ENCODE data around the gene SLAIN1. TPM values are rescaled to one million over a fixed set of nuclear protein-coding genes. Genes with fewer than 3 reads are reported as not detected.
"Not testable (repeated sequence)": the region's sequence is repeated elsewhere in the genome, so short reads cannot be mapped to it uniquely, and the experiment has no call there.

The SLAIN1 gene
- 25.7 TPM for polyA plus RNA-seq (2013, experiment 1 of 2)
- 29.7 TPM for polyA plus RNA-seq (2013, experiment 2 of 2)

- H3K4me3 ChIP-seq (ENCODE audit: low read length), result peak within 1 kb of the TSS; percentile 72
- H3K4me1 ChIP-seq (ENCODE audit: insufficient read depth, low read length), result peaks cover 20% of the 10 kb centered on the region
- H3K27me3 ChIP-seq (ENCODE audit: insufficient read depth, low read length), result peaks cover 18% of the 10 kb centered on the region
- peak within 1 kb of the TSS; percentile 83 for H3K9ac ChIP-seq (ENCODE audit: low read depth, low read length)
- H3K36me3 ChIP-seq (ENCODE audit: insufficient read depth, low read length), result no peaks in the 10 kb centered on the region
- H3K27ac ChIP-seq (ENCODE audit: low read depth, low read length), result no peak within 1 kb of the TSS; the same call in 1 of the 2 replicates
- under 1% methylated on average over 78 of the region's 86 CpGs for WGBS
- no peaks in the 10 kb centered on the region for H3K9me3 ChIP-seq (ENCODE audit: insufficient read depth, low read depth, low read length)
These were observed at the start of gene SLAIN1 for GRCh38 chr13:77697217-77698103. Gene SLAIN1, plus strand, starts transcription at chr13:77697687. Its CDS starts 227 bp downstream, at chr13:77697914.

- Histone ChIP-seq H3K4me1 (ENCODE audit: insufficient read depth, low read length) (no peaks in the 10 kb centered on the region), H3K9ac (ENCODE audit: low read depth, low read length) (no peak overlapping the region), H3K4me3 (ENCODE audit: low read length) (no peak overlapping the region), H3K9me3 (ENCODE audit: insufficient read depth, low read depth, low read length) (peaks cover 6% of the 10 kb centered on the region; the same call in 1 of the 2 replicates), H3K36me3 (ENCODE audit: insufficient read depth, low read length) (no peaks in the 10 kb centered on the region), H3K27me3 (ENCODE audit: insufficient read depth, low read length) (no peaks in the 10 kb centered on the region), H3K27ac (ENCODE audit: low read depth, low read length) (no peak overlapping the region)
These were observed 47.1 kb upstream of the SLAIN1 start for GRCh38 chr13:77650409-77650808.

- 99% methylated on average over 2 of the region's 2 CpGs for WGBS
- H3K36me3 ChIP-seq (ENCODE audit: insufficient read depth, low read length), result no peaks in the 10 kb centered on the region
- H3K27ac ChIP-seq (ENCODE audit: low read depth, low read length), result no peak overlapping the region
- H3K27me3 ChIP-seq (ENCODE audit: insufficient read depth, low read length), result no peaks in the 10 kb centered on the region
- H3K4me3 ChIP-seq (ENCODE audit: low read length), result no peak overlapping the region
- no peak overlapping the region for H3K9ac ChIP-seq (ENCODE audit: low read depth, low read length)
- peaks cover 6% of the 10 kb centered on the region; the same call in 1 of the 2 replicates for H3K9me3 ChIP-seq (ENCODE audit: insufficient read depth, low read depth, low read length)
- H3K4me1 ChIP-seq (ENCODE audit: insufficient read depth, low read length), result no peaks in the 10 kb centered on the region
These were observed 44.2 kb upstream of the SLAIN1 start for GRCh38 chr13:77653301-77653700.

GRCh38 chr13:77660016-77660415 is 37.5 kb upstream of the SLAIN1 start:
- H3K9me3 ChIP-seq (ENCODE audit: insufficient read depth, low read depth, low read length); H3K27me3 ChIP-seq (ENCODE audit: insufficient read depth, low read length); H3K4me3 ChIP-seq (ENCODE audit: low read length); H3K36me3 ChIP-seq (ENCODE audit: insufficient read depth, low read length); H3K27ac ChIP-seq (ENCODE audit: low read depth, low read length); H3K4me1 ChIP-seq (ENCODE audit: insufficient read depth, low read length); H3K9ac ChIP-seq (ENCODE audit: low read depth, low read length): not testable (repeated sequence)
- WGBS, result 90% methylated on average over 23 of the region's 23 CpGs

GRCh38 chr13:77660841-77661250 is 36.6 kb upstream of the SLAIN1 start:
- Histone ChIP-seq H3K36me3 (ENCODE audit: insufficient read depth, low read length) (no peaks in the 10 kb centered on the region), H3K4me3 (ENCODE audit: low read length) (no peak overlapping the region), H3K9ac (ENCODE audit: low read depth, low read length) (no peak overlapping the region), H3K27me3 (ENCODE audit: insufficient read depth, low read length) (no peaks in the 10 kb centered on the region), H3K27ac (ENCODE audit: low read depth, low read length) (no peak overlapping the region), H3K4me1 (ENCODE audit: insufficient read depth, low read length) (no peaks in the 10 kb centered on the region), H3K9me3 (ENCODE audit: insufficient read depth, low read depth, low read length) (no peaks in the 10 kb centered on the region; the same call in 1 of the 2 replicates)
- 96% methylated on average over 15 of the region's 15 CpGs for WGBS

- H3K27me3 ChIP-seq (ENCODE audit: insufficient read depth, low read length); H3K27ac ChIP-seq (ENCODE audit: low read depth, low read length): not testable (repeated sequence)
- WGBS, result 95% methylated on average over 14 of the region's 16 CpGs
These were observed 35.2 kb upstream of the SLAIN1 start for GRCh38 chr13:77662301-77662700.

GRCh38 chr13:77662831-77663230 is 34.7 kb upstream of the SLAIN1 start:
- WGBS, result 96% methylated on average over 13 of the region's 15 CpGs
- not testable (repeated sequence) for H3K9ac ChIP-seq (ENCODE audit: low read depth, low read length); H3K4me3 ChIP-seq (ENCODE audit: low read length); H3K27ac ChIP-seq (ENCODE audit: low read depth, low read length); H3K4me1 ChIP-seq (ENCODE audit: insufficient read depth, low read length); H3K27me3 ChIP-seq (ENCODE audit: insufficient read depth, low read length); H3K36me3 ChIP-seq (ENCODE audit: insufficient read depth, low read length); H3K9me3 ChIP-seq (ENCODE audit: insufficient read depth, low read depth, low read length)

More at GRCh38 chr13:77662301-77662700, 35.2 kb upstream of the SLAIN1 start:
- not testable (repeated sequence) for H3K36me3 ChIP-seq (ENCODE audit: insufficient read depth, low read length); H3K9ac ChIP-seq (ENCODE audit: low read depth, low read length); H3K4me3 ChIP-seq (ENCODE audit: low read length); H3K9me3 ChIP-seq (ENCODE audit: insufficient read depth, low read depth, low read length); H3K4me1 ChIP-seq (ENCODE audit: insufficient read depth, low read length)

GRCh38 chr13:77674852-77675251 is 22.6 kb upstream of the SLAIN1 start:
- Histone ChIP-seq H3K27ac (ENCODE audit: low read depth, low read length) (peak overlapping the region; percentile 56), H3K9me3 (ENCODE audit: insufficient read depth, low read depth, low read length) (no peaks in the 10 kb centered on the region), H3K36me3 (ENCODE audit: insufficient read depth, low read length) (no peaks in the 10 kb centered on the region), H3K4me1 (ENCODE audit: insufficient read depth, low read length) (0 out of 2 replicates have a peak, but pooled peaks cover 5% of the 10 kb centered on the region), H3K9ac (ENCODE audit: low read depth, low read length) (no peak overlapping the region), H3K27me3 (ENCODE audit: insufficient read depth, low read length) (no peaks in the 10 kb centered on the region), H3K4me3 (ENCODE audit: low read length) (no peak overlapping the region)

- no peaks in the 10 kb centered on the region for H3K9me3 ChIP-seq (ENCODE audit: insufficient read depth, low read depth, low read length)
- WGBS, result 92% methylated on average over 5 of the region's 5 CpGs
- H3K36me3 ChIP-seq (ENCODE audit: insufficient read depth, low read length), result no peaks in the 10 kb centered on the region
These were observed 18.7 kb upstream of the SLAIN1 start for GRCh38 chr13:77678691-77679235.

GRCh38 chr13:77687799-77688198 is 9.7 kb upstream of the SLAIN1 start:
- Histone ChIP-seq H3K4me1 (ENCODE audit: insufficient read depth, low read length) (no peaks in the 10 kb centered on the region), H3K27ac (ENCODE audit: low read depth, low read length) (no peak overlapping the region), H3K36me3 (ENCODE audit: insufficient read depth, low read length) (no peaks in the 10 kb centered on the region), H3K9ac (ENCODE audit: low read depth, low read length) (no peak overlapping the region), H3K27me3 (ENCODE audit: insufficient read depth, low read length) (no peaks in the 10 kb centered on the region), H3K4me3 (ENCODE audit: low read length) (no peak overlapping the region), H3K9me3 (ENCODE audit: insufficient read depth, low read depth, low read length) (no peaks in the 10 kb centered on the region)
- WGBS, result 82% methylated on average over 2 of the region's 2 CpGs

More at GRCh38 chr13:77678691-77679235, 18.7 kb upstream of the SLAIN1 start:
- no peak overlapping the region for H3K4me3 ChIP-seq (ENCODE audit: low read length)
- no peak overlapping the region for H3K27ac ChIP-seq (ENCODE audit: low read depth, low read length)
- H3K4me1 ChIP-seq (ENCODE audit: insufficient read depth, low read length), result 0 out of 2 replicates have a peak, but pooled peaks cover 5% of the 10 kb centered on the region
- H3K9ac ChIP-seq (ENCODE audit: low read depth, low read length), result no peak overlapping the region
- H3K27me3 ChIP-seq (ENCODE audit: insufficient read depth, low read length), result no peaks in the 10 kb centered on the region

GRCh38 chr13:77691871-77692270 is 5.6 kb upstream of the SLAIN1 start:
- H3K4me3 ChIP-seq (ENCODE audit: low read length), result no peak overlapping the region
- H3K27ac ChIP-seq (ENCODE audit: low read depth, low read length), result no peak overlapping the region
- peaks cover 13% of the 10 kb centered on the region for H3K4me1 ChIP-seq (ENCODE audit: insufficient read depth, low read length)
- H3K36me3 ChIP-seq (ENCODE audit: insufficient read depth, low read length), result no peaks in the 10 kb centered on the region
- no peak overlapping the region for H3K9ac ChIP-seq (ENCODE audit: low read depth, low read length)
- no peaks in the 10 kb centered on the region for H3K9me3 ChIP-seq (ENCODE audit: insufficient read depth, low read depth, low read length)
- peaks cover 13% of the 10 kb centered on the region for H3K27me3 ChIP-seq (ENCODE audit: insufficient read depth, low read length)
- WGBS, result 96% methylated on average over 1 of the region's 1 CpG
